Measurements from ENCODE around the gene TTLL5.

TTLL5 gene

GRCh38 chr14:75995372-75996041, 334.5 kb downstream of the TTLL5 start:
- H3K27ac ChIP-seq = no peak overlapping the region
- ChIA-PET POLR2A (ENCODE audit: low non-redundant PET) (no interaction called here), CTCF (interaction anchor here (1.2 kb wide), 1 partner anchor 55 kb away, joined by 4 read pairs; no protein-coding TSS in a partner anchor)
- TF ChIP-seq CTCF (conservative IDR thresholded peaks at IDR 0.05; ENCODE audit: low read depth) = no peak
- DNase-seq (ENCODE audit: low spot score) = no peak

GRCh38 chr14:75996488-75996887, 335.4 kb downstream of the TTLL5 start:
- ChIA-PET CTCF (no interaction called here), POLR2A (ENCODE audit: low non-redundant PET) (no interaction called here)
- H3K27ac ChIP-seq = no peak overlapping the region
- DNase-seq (ENCODE audit: low spot score) = no peak
- no peak for TF ChIP-seq CTCF (conservative IDR thresholded peaks at IDR 0.05; ENCODE audit: low read depth)

GRCh38 chr14:75999511-76000190, 338.6 kb downstream of the TTLL5 start:
- CTCF ChIA-PET = no interaction called here
- no peak for DNase-seq (ENCODE audit: low spot score)
- no peak for TF ChIP-seq CTCF (conservative IDR thresholded peaks at IDR 0.05; ENCODE audit: low read depth)
- POLR2A ChIA-PET (ENCODE audit: low non-redundant PET) = no interaction called here
- no peak overlapping the region for H3K27ac ChIP-seq

GRCh38 chr14:76002383-76002782, 341.3 kb downstream of the TTLL5 start:
- DNase-seq (ENCODE audit: low spot score) = no peak
- ChIA-PET CTCF (no interaction called here), POLR2A (ENCODE audit: low non-redundant PET) (no interaction called here)
- no peak for TF ChIP-seq CTCF (conservative IDR thresholded peaks at IDR 0.05; ENCODE audit: low read depth)
- H3K27ac ChIP-seq = no peak overlapping the region
